Measurements from ENCODE around the gene MAML2. TPM values are rescaled to one million over a fixed set of nuclear protein-coding genes. Genes with fewer than 3 reads are reported as not detected.

The MAML2 gene
- total RNA-seq, 1 experiment from 2014 or later: 28.3 TPM

- Histone ChIP-seq H3K4me1 (replicated peaks; ENCODE audit: insufficient read depth) (peaks cover 99% of the 10 kb centered on the region), H4K20me1 (ENCODE audit: insufficient read depth) (no peaks in the 10 kb centered on the region), H3K4me2 (peak overlapping the region; percentile 81), H3K9me3 (ENCODE audit: insufficient read depth, low read depth) (no peaks in the 10 kb centered on the region; the same call in 1 of the 2 replicates), H3K9me2 (ENCODE audit: insufficient read depth) (no peaks in the 10 kb centered on the region), H3K27ac (peak overlapping the region; percentile 96), H2AFZ (no peak overlapping the region), H3K79me2 (ENCODE audit: low read depth) (peaks cover 96% of the 10 kb centered on the region), H3K4me3 (no peak overlapping the region), H3F3A (ENCODE audit: insufficient read depth, low read depth) (peaks cover 58% of the 10 kb centered on the region), H3K36me3 (ENCODE audit: low read depth) (peaks cover 50% of the 10 kb centered on the region), H3K27me3 (ENCODE audit: insufficient read depth, low read depth) (no peaks in the 10 kb centered on the region)
- no TSS peak for BruUV-seq (replicated peaks)
- peak in 1 of 2 experiments; percentile 70 for DNase-seq
- TF ChIP-seq CTCF (conservative IDR thresholded peaks at IDR 0.05) (no peak), EZH2 (IDR thresholded peaks at IDR 0.05; ENCODE audit: low read depth) (no peak)
- CTCF ChIA-PET: interaction anchor here (0.6 to 2.4 kb wide), 2 partner anchors 28 to 33 kb away, joined by 3 to 13 read pairs; partner anchors contain the start of gene MAML2
- intact Hi-C loops (cut with micrococcal nuclease; ENCODE audit: unreplicated experiment): loop anchor here (5.0 kb wide), 2 partner anchors 47 to 272 kb away; no protein-coding TSS in a partner anchor
- POLR2A ChIA-PET (ENCODE audit: unreplicated experiment): interaction anchor here (0.7 kb wide), 1 partner anchor 16 kb away, joined by 29 read pairs; no protein-coding TSS in a partner anchor
Observed at GRCh38 chr11:96309016-96309642, 33.9 kb downstream of the MAML2 start.

- no peak for TF ChIP-seq EZH2 (IDR thresholded peaks at IDR 0.05; ENCODE audit: low read depth)
- Histone ChIP-seq H3K4me2 (peak overlapping the region; percentile 81), H3K4me3 (peak overlapping the region; percentile 43), H3K4me1 (replicated peaks; ENCODE audit: insufficient read depth) (peaks cover 99% of the 10 kb centered on the region), H3K79me2 (ENCODE audit: low read depth) (peaks cover 96% of the 10 kb centered on the region), H3K27ac (peak overlapping the region; percentile 96), H3K9me3 (ENCODE audit: insufficient read depth, low read depth) (peaks cover 1% of the 10 kb centered on the region), H2AFZ (0 out of 2 replicates have a peak overlapping the region, but pooled peaks have one; percentile 0), H4K20me1 (ENCODE audit: insufficient read depth) (no peaks in the 10 kb centered on the region), H3F3A (ENCODE audit: insufficient read depth, low read depth) (peaks cover 63% of the 10 kb centered on the region), H3K9me2 (ENCODE audit: insufficient read depth) (no peaks in the 10 kb centered on the region), H3K36me3 (ENCODE audit: low read depth) (peaks cover 43% of the 10 kb centered on the region), H3K27me3 (ENCODE audit: insufficient read depth, low read depth) (no peaks in the 10 kb centered on the region)
- DNase-seq: peak; percentile 28 to 91
- ChIA-PET POLR2A (ENCODE audit: unreplicated experiment) (interaction anchor here (0.6 to 1.1 kb wide), 3 partner anchors 35 to 172 kb away, joined by 3 to 5 read pairs (median 3); no protein-coding TSS in a partner anchor), CTCF (interaction anchor here (1.1 kb wide), 2 partner anchors 34 to 44 kb away, joined by 3 read pairs; no protein-coding TSS in a partner anchor)
- no TSS peak for BruUV-seq (replicated peaks)
- intact Hi-C loops (cut with micrococcal nuclease; ENCODE audit: unreplicated experiment): loop anchor here (1.0 to 5.0 kb wide), 7 partner anchors 17 to 270 kb away; no protein-coding TSS in a partner anchor
Observed at GRCh38 chr11:96307776-96308140, 35.2 kb downstream of the MAML2 start.

- peak overlapping the region; percentile 96 for H3K27ac ChIP-seq
- peaks cover 43% of the 10 kb centered on the region for H3K36me3 ChIP-seq (ENCODE audit: low read depth)
- intact Hi-C loops (cut with micrococcal nuclease; ENCODE audit: unreplicated experiment): loop anchor here (1.0 to 5.0 kb wide), 7 partner anchors 18 to 270 kb away; no protein-coding TSS in a partner anchor
- peak overlapping the region; percentile 0; the same call in 1 of the 2 replicates for H2AFZ ChIP-seq
- no peak for TF ChIP-seq CTCF (conservative IDR thresholded peaks at IDR 0.05)
- TF ChIP-seq EZH2 (IDR thresholded peaks at IDR 0.05; ENCODE audit: low read depth): no peak
- DNase-seq: peak; percentile 84 to 100
- H3K4me1 ChIP-seq (replicated peaks; ENCODE audit: insufficient read depth): peaks cover 99% of the 10 kb centered on the region
- no peaks in the 10 kb centered on the region for H3K9me2 ChIP-seq (ENCODE audit: insufficient read depth)
- peaks cover 96% of the 10 kb centered on the region for H3K79me2 ChIP-seq (ENCODE audit: low read depth)
- peak overlapping the region; percentile 81 for H3K4me2 ChIP-seq
- peaks cover 67% of the 10 kb centered on the region for H3F3A ChIP-seq (ENCODE audit: insufficient read depth, low read depth)
- no peaks in the 10 kb centered on the region for H3K27me3 ChIP-seq (ENCODE audit: insufficient read depth, low read depth)
- BruUV-seq (replicated peaks): TSS peak; percentile 96
- peaks cover 7% of the 10 kb centered on the region for H3K9me3 ChIP-seq (ENCODE audit: insufficient read depth, low read depth)
- CTCF ChIA-PET: interaction anchor here (0.6 to 1.1 kb wide), 4 partner anchors 29 to 446 kb away, joined by 3 read pairs; no protein-coding TSS in a partner anchor
- H3K4me3 ChIP-seq: peak overlapping the region; percentile 43
- H4K20me1 ChIP-seq (ENCODE audit: insufficient read depth): no peaks in the 10 kb centered on the region
- POLR2A ChIA-PET (ENCODE audit: unreplicated experiment): interaction anchor here (0.5 to 1.4 kb wide), 16 partner anchors 27 to 513 kb away, joined by 3 to 23 read pairs (median 4); partner anchors contain the start of genes JRKL, MAML2 and MTMR2
Observed at GRCh38 chr11:96306933-96307775, 35.8 kb downstream of the MAML2 start.

All from PC-9 (cell line).